HFF-Myc (cell line): Measurements from ENCODE around the gene COPB2.
A peak's percentile ranks its signal among the peaks of the same experiment; 100 is the strongest.
"Not testable (repeated sequence)": the region's sequence is repeated elsewhere in the genome, so short reads cannot be mapped to it uniquely, and the experiment has no call there.

Experiments used
- DNase-seq: peaks from one replicate; pipeline ENCODE4 v3.0.0-alpha.2; 2011; ENCODE audit warnings: low read depth; ENCODE audit errors: extremely low read depth
- H3K4me3 ChIP-seq: replicated peaks from 2 replicates; pipeline ENCODE4 v1.5.1; 2011; ENCODE audit warnings: low read depth, mild to moderate bottlenecking, control low read depth, low read length
- TF ChIP-seq, protein P1 (sequence below): IDR thresholded peaks from 2 replicates; pipeline ENCODE4 v1.5.1; 2012; ENCODE audit warnings: mild to moderate bottlenecking, low read depth, low read length, control low read depth; ENCODE audit errors: missing control alignments

COPB2 gene

DNA sequence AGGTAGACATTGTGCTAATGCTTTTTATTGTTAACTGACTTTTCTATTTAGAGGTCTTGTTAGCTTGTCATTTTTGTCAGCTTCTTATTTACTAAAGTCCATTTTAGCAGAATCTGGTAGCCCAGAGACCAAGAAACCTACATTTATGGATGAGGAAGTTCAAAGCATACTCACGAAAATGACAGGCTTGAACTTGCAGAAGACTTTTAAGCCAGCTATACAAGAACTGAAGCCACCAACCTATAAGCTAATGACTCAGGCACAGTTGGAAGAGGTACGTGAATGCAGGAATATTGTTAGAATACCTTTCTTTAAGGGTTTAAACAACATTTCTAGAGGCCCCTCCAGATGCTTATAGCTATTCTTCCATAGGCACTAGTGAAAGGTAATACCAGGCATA, 42.7 kb downstream of the COPB2 start:
- TF ChIP-seq, protein P1, sequence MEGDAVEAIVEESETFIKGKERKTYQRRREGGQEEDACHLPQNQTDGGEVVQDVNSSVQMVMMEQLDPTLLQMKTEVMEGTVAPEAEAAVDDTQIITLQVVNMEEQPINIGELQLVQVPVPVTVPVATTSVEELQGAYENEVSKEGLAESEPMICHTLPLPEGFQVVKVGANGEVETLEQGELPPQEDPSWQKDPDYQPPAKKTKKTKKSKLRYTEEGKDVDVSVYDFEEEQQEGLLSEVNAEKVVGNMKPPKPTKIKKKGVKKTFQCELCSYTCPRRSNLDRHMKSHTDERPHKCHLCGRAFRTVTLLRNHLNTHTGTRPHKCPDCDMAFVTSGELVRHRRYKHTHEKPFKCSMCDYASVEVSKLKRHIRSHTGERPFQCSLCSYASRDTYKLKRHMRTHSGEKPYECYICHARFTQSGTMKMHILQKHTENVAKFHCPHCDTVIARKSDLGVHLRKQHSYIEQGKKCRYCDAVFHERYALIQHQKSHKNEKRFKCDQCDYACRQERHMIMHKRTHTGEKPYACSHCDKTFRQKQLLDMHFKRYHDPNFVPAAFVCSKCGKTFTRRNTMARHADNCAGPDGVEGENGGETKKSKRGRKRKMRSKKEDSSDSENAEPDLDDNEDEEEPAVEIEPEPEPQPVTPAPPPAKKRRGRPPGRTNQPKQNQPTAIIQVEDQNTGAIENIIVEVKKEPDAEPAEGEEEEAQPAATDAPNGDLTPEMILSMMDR, result no peak
- no peak overlapping the region for H3K4me3 ChIP-seq
- no peak for DNase-seq

DNA sequence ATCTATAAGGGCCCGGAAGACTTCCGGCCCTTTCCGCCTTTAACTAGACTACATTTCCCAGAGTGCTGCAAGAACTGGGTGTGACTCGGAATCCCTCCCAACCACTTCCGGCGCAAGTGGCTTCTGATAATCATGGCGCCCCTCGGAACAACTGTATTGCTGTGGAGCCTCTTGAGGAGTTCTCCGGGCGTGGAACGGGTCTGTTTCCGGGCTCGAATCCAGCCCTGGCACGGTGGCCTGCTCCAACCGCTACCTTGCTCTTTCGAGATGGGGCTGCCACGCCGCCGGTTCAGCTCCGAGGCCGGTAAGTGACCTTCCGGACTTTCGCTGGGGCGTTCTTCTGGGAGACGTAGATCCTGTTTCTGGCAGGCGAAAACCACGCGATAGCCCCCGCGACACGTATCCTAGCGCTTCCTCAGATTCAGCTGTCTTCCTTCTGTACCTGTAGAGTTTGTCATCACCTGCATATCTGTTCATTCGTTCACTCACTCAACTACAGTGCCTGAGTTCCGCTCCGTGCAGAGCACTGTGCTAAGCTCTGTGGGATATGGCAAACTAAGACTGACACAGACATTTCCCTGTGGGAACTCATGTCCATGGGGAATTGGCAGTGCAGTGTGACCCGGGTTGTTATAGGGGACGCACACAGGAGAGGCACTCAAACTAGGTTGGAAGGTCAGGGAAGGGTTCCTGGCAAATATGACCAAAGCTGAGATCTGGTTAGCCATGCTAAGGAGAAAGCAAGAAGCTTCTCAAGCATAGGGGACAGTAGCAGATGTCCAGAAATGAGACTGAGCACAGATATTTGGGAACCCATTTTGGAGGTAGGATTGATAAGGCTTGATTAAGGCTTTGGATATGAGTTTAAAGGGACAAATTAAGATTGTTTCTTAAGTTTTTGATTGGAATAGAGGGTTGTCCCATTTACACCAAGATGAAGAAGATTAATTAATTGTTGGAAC, 45.3 kb downstream of the COPB2 start, which contains the start of gene MRPS22:
MRPS22 (plus strand) TSS at position 126 of the 962 bp plus-strand sequence; CDS start at position 133, 7 bp downstream.
- TF ChIP-seq, protein P1, result no peak
- peak; percentile 80 for DNase-seq
- peak within 1 kb of the TSS; percentile 83 for H3K4me3 ChIP-seq

DNA sequence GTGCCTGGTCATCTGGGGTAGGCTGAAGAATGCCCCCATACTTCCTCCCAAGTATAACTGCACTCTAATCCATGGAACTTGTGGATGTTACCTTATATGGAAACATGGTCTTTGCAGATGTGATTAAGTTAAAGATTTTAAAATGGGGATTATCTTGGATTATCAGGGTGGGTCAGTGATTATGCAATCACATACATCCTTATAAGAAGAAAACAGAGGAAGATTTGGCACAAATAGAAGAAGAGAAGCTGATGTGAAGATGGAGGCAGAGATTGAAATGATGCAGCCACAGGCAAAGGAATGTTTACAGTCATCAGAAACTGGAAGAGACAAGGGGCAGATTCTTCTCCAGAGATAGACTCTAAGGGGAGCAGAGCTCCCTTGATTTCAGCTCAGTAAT, 47.4 kb downstream of the COPB2 start:
- no peak overlapping the region for H3K4me3 ChIP-seq
- DNase-seq, result no peak
- TF ChIP-seq, protein P1, result no peak

DNA sequence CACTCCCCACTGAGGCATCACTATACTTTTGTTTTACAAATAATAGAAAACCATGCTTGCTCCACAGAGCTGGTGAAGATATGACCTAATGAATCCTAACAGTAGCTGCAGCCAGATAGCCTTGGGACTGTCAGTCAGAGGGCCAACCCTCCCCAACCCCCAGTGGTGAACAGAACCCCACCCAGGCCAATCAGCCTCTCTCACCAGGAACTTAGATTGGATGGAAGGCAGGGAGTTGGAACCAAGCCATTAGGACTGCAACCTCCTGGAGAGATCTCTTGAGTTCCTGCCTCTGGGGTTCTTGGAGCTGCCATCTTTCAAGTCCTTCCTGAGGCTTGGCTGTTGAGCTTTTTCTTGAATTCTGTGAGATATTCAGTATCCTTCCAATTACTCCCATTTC, 48.7 kb downstream of the COPB2 start:
- no peak overlapping the region for H3K4me3 ChIP-seq
- TF ChIP-seq, protein P1, result no peak
- DNase-seq, result no peak

DNA sequence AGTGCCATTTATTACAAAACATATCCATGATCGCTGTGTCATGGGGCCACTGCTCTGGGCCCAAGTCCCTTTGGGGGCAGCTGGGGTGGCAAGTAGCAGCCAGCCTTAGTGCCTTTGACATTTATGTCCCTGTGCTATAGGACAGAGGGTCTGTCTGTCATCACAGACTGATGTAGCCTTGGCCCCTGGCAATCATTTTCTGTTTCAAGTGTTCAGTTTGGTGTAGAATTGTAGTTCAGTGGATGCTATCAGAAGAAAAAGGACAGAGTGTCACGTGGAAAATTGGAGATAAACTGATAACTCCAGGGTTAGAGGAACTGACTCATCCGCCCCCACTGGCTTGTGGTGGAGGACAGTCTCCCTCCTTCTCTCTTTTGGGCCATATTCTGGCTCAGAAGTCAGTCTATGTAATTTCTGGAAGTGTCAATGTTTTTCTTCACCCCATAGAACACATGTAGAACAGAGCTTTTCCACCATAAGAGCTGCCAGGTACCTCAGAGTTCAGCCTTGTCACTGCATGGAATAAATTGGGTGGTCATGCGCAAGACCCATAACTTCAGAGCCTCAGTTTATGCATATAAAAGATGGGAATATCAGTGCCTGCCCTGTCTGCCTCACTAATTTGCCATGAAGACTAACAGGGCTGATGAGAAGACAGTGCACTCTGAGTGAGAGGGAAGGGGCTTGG, 50.1 kb downstream of the COPB2 start:
- no peak for DNase-seq
- H3K4me3 ChIP-seq, result no peak overlapping the region
- TF ChIP-seq, protein P1, result no peak

DNA sequence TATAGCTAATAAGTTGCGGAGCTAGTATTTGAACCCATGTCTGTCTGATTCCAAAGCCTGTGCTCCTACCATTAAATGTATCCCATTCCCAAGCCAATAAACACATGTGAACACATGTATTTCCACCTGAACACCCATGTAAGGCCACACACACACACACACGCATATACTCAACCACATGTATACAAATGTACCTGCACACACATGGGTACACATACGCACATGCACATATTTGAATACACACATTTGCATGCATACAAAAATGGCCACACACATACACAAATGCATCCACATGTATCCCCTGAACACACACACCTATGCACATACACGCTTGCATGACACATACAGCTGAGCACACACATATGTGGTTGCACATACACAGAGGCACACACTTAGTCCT, 51.0 kb downstream of the COPB2 start:
- DNase-seq, result no peak
- H3K4me3 ChIP-seq, result no peak overlapping the region
- TF ChIP-seq, protein P1, result no peak

DNA sequence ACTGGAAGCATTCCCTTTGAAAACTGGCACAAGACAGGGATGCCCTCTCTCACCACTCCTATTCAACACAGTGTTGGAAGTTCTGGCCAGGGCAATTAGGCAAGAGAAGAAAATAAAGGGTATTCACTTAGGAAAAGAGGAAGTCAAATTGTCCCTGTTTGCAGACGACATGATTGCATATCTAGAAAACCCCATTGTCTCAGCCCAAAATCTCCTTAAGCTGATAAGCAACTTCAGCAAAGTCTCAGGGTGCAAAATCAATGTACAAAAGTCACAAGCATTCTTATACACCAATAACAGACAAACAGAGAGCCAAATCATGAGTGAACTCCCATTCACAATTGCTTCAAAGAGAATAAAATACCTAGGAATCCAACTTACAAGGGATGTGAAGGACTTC, 54.8 kb downstream of the COPB2 start:
- DNase-seq, H3K4me3 ChIP-seq: not testable (repeated sequence)
